Middle frontal gyrus (tissue), 1 donor: ENCODE measurements around the gene CABP4.

Source experiments
- DNase-seq: peaks from one replicate; pipeline ENCODE4 v3.0.0-alpha.2; 2015; ENCODE audit warnings: low spot score; ENCODE audit errors: extremely low spot score

Gene CABP4

GRCh38 chr11:67455054-67455453 is at the start of gene CABP4:
Gene CABP4, plus strand, starts transcription at chr11:67455354. Its CDS starts 70 bp downstream, at chr11:67455424.
- no peak for DNase-seq

- no peak for DNase-seq
Measured at GRCh38 chr11:67405688-67406339, 49.3 kb upstream of the CABP4 start.

GRCh38 chr11:67406420-67406968 is 48.7 kb upstream of the CABP4 start:
- no peak for DNase-seq

- DNase-seq = peak; percentile 48
Measured at GRCh38 chr11:67406969-67407687, 48.0 kb upstream of the CABP4 start.

- DNase-seq = no peak
Measured at GRCh38 chr11:67407688-67408163, 47.4 kb upstream of the CABP4 start.

GRCh38 chr11:67408437-67409200 is 46.5 kb upstream of the CABP4 start:
- DNase-seq = no peak

GRCh38 chr11:67409261-67409666 is 45.9 kb upstream of the CABP4 start:
- no peak for DNase-seq

GRCh38 chr11:67409781-67410368 is 45.3 kb upstream of the CABP4 start:
- DNase-seq = no peak

- DNase-seq = peak; percentile 71
Measured at GRCh38 chr11:67410369-67410831, 44.8 kb upstream of the CABP4 start.

- DNase-seq = no peak
Measured at GRCh38 chr11:67410984-67411784, 44.0 kb upstream of the CABP4 start.

- DNase-seq = no peak
Measured at GRCh38 chr11:67411785-67412152, 43.4 kb upstream of the CABP4 start.

- DNase-seq = no peak
Measured at GRCh38 chr11:67412495-67413179, 42.5 kb upstream of the CABP4 start.

- no peak for DNase-seq
Measured at GRCh38 chr11:67413266-67413849, 41.8 kb upstream of the CABP4 start.

GRCh38 chr11:67415501-67416304 is 39.5 kb upstream of the CABP4 start, which contains the start of gene CARNS1:
Gene CARNS1, plus strand, starts transcription at chr11:67415678. Its CDS starts 522 bp downstream, at chr11:67416200.
- no peak for DNase-seq

- no peak for DNase-seq
Measured at GRCh38 chr11:67416416-67417335, 38.5 kb upstream of the CABP4 start.

- no peak for DNase-seq
Measured at GRCh38 chr11:67417425-67417824, 37.7 kb upstream of the CABP4 start.

- no peak for DNase-seq
Measured at GRCh38 chr11:67418476-67419281, 36.5 kb upstream of the CABP4 start.
